Measurements from ENCODE around the gene PDCD1.

DNA sequence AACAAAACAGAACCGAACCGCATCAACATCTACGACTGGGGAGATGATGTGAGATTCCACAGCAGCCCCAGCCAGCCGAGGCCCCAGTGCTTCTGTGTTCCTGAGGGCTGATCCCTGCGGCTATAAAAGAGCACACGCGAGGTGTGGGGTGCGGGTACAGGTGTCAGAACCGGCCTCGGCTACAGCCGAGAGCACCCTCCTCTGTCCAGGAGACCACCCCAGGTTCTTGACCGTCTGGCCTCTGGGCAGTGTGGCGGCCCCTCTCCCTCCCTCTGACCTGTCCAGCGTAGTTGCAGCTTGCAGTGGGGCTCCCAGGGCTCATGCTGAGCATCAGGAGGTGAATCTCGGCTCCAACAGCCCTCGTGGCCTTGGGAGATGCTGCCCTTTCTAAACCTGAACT lies 34.6 kb upstream of the PDCD1 start:
- TF ChIP-seq POLR2AphosphoS5 (IDR thresholded peaks at IDR 0.05): no peak
- TF ChIP-seq, protein P1, sequence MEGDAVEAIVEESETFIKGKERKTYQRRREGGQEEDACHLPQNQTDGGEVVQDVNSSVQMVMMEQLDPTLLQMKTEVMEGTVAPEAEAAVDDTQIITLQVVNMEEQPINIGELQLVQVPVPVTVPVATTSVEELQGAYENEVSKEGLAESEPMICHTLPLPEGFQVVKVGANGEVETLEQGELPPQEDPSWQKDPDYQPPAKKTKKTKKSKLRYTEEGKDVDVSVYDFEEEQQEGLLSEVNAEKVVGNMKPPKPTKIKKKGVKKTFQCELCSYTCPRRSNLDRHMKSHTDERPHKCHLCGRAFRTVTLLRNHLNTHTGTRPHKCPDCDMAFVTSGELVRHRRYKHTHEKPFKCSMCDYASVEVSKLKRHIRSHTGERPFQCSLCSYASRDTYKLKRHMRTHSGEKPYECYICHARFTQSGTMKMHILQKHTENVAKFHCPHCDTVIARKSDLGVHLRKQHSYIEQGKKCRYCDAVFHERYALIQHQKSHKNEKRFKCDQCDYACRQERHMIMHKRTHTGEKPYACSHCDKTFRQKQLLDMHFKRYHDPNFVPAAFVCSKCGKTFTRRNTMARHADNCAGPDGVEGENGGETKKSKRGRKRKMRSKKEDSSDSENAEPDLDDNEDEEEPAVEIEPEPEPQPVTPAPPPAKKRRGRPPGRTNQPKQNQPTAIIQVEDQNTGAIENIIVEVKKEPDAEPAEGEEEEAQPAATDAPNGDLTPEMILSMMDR (IDR thresholded peaks at IDR 0.05): no peak
- no peak for TF ChIP-seq POLR2A (IDR thresholded peaks at IDR 0.05)
- no peak for TF ChIP-seq EP300 (IDR thresholded peaks at IDR 0.05)

Data from sigmoid colon (tissue), 4 donors.